ENCODE data around the gene ALDH3B1. TPM values are rescaled to one million over a fixed set of nuclear protein-coding genes. Genes with fewer than 3 reads are reported as not detected.
A peak's percentile ranks its signal among the peaks of the same experiment; 100 is the strongest.
"Not testable (repeated sequence)": the region's sequence is repeated elsewhere in the genome, so short reads cannot be mapped to it uniquely, and the experiment has no call there.

ALDH3B1 gene, protein sequence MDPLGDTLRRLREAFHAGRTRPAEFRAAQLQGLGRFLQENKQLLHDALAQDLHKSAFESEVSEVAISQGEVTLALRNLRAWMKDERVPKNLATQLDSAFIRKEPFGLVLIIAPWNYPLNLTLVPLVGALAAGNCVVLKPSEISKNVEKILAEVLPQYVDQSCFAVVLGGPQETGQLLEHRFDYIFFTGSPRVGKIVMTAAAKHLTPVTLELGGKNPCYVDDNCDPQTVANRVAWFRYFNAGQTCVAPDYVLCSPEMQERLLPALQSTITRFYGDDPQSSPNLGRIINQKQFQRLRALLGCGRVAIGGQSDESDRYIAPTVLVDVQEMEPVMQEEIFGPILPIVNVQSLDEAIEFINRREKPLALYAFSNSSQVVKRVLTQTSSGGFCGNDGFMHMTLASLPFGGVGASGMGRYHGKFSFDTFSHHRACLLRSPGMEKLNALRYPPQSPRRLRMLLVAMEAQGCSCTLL
- 0.05 TPM for polyA plus RNA-seq (2013, experiment 1 of 2)
- 0.25 TPM for polyA plus RNA-seq (2013, experiment 2 of 2)

DNA sequence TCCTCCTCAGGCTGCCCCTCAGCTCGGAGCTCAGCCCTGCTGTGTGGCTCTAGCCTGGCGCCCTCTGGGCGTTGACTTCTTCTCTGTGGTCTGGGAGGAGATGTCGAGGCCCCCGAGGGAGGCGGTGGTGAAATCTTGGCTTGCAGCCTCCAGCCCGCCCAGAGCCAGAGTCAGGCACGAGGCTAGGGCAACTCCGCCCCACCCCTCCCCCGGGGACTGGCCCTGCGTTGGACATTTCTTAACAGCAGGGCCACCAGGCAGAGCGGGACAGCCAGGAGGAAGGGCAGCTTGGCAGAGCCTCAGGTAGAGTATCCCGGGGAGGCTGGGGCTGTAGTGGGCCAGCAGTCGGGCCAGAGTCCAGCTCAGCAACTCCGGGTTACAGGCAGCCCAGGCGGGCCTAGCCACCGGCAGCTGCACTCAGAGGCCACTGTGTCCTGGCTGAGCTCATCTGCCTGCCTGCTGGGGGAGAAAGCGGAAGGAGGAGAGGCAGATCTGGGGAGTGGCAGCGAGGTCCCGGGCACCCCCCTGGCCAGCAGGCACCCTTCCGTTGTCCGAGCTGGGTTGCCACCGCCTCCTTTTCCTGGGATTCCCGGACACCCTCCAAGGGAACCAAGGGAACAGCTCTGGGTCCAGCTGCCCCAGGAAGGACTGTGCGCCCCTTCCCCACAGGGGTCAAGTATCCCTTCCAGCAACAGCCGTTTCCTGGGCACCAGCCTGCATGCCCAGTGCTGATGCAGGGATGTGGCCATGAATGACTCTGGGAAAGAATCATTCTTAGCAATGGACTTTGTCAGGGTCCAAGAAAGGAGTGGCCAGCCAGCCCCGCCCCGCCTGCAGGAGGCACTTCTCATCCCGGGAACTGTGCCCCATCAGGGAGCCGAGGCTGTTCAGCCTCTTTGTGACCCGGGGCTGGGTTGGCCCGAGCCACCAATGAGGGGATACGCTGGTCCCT lies at the start of gene ALDH3B1:
Gene ALDH3B1 (plus strand): TSS at position 238 of the 952 bp plus-strand sequence. CDS start 4,971 bp downstream, outside the sequence.
- Histone ChIP-seq H3K4me1 (ENCODE audit: insufficient read depth, low read length) (peaks cover 12% of the 10 kb centered on the region), H3K4me3 (ENCODE audit: low read length) (no peak within 1 kb of the TSS), H3K9me3 (ENCODE audit: insufficient read depth, low read depth, low read length) (no peaks in the 10 kb centered on the region), H3K36me3 (ENCODE audit: insufficient read depth, low read length) (no peaks in the 10 kb centered on the region), H3K27ac (ENCODE audit: low read depth, low read length) (0 out of 2 replicates have a peak within 1 kb of the TSS, but pooled peaks have one; percentile 46), H3K27me3 (ENCODE audit: insufficient read depth, low read length) (no peaks in the 10 kb centered on the region), H3K9ac (ENCODE audit: low read depth, low read length) (no peak within 1 kb of the TSS; the same call in 1 of the 2 replicates)
- WGBS = 53% methylated on average over 33 of the region's 33 CpGs

DNA sequence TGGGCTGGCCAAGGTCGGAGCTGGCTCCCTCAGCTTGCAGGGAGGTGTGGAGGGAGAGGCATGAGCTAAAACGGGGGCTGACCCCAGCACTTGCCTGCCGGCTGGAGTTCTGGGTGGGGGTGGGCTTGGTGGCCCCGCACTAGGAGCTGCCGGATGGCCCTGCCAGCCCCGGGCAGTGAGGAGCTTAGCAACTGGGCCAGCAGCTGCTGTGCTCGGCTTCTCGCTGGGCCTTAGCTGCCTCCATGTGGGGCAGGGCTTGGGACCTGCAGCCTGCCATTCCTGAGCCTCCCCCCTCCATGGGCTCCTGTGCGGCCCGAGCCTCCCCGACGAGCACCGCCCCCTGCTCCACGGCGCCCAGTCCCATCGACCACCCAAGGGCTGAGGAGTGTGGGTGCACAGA lies 46.9 kb upstream of the ALDH3B1 start:
- not testable (repeated sequence) for H3K9me3 ChIP-seq (ENCODE audit: insufficient read depth, low read depth, low read length); H3K4me1 ChIP-seq (ENCODE audit: insufficient read depth, low read length); H3K36me3 ChIP-seq (ENCODE audit: insufficient read depth, low read length); H3K27me3 ChIP-seq (ENCODE audit: insufficient read depth, low read length); H3K9ac ChIP-seq (ENCODE audit: low read depth, low read length); H3K27ac ChIP-seq (ENCODE audit: low read depth, low read length); H3K4me3 ChIP-seq (ENCODE audit: low read length)
- WGBS = 91% methylated on average over 16 of the region's 16 CpGs

DNA sequence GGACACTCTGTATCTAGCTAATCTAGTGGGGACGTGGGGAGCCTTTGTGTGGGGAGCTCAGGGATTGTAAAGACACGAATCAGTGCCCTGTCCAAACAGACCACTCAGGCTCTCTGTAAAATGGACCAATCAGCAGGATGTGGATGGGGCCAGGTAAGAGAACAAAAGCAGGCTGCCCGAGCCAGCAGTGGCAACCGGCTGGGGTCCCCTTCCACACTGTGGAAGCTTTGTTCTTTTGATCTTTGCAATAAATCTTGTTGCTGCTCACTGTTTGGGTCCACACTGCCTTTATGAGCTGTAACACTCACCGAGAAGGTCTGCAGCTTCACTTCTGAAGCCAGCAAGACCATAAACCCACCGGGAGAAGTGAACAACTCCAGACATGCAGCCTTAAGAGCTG lies 46.2 kb upstream of the ALDH3B1 start:
- H3K4me3 ChIP-seq (ENCODE audit: low read length); H3K9ac ChIP-seq (ENCODE audit: low read depth, low read length); H3K4me1 ChIP-seq (ENCODE audit: insufficient read depth, low read length); H3K27ac ChIP-seq (ENCODE audit: low read depth, low read length); H3K9me3 ChIP-seq (ENCODE audit: insufficient read depth, low read depth, low read length); H3K27me3 ChIP-seq (ENCODE audit: insufficient read depth, low read length); H3K36me3 ChIP-seq (ENCODE audit: insufficient read depth, low read length): not testable (repeated sequence)
- 82% methylated on average over 6 of the region's 6 CpGs for WGBS

DNA sequence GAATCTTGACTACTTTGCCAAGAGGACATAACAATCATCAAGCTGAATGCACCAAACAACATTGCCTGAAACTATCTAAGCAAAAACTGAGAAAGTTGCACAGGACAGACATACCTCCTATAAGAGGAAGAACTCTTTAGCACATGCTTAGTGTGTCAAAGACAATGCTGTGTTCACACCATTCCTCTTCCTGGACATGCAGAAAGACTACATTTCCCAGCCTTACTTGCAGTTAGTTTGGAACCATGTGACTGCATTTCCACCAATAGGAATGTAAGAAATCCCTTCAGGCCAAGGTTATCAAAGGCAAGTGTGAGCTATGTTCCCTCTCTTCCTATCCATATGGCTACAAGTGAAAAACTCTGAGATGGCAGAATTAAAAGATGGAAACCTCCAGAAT lies 45.4 kb upstream of the ALDH3B1 start:
- not testable (repeated sequence) for H3K27ac ChIP-seq (ENCODE audit: low read depth, low read length); H3K27me3 ChIP-seq (ENCODE audit: insufficient read depth, low read length); H3K36me3 ChIP-seq (ENCODE audit: insufficient read depth, low read length); H3K9me3 ChIP-seq (ENCODE audit: insufficient read depth, low read depth, low read length); H3K4me3 ChIP-seq (ENCODE audit: low read length); H3K9ac ChIP-seq (ENCODE audit: low read depth, low read length); H3K4me1 ChIP-seq (ENCODE audit: insufficient read depth, low read length)

DNA sequence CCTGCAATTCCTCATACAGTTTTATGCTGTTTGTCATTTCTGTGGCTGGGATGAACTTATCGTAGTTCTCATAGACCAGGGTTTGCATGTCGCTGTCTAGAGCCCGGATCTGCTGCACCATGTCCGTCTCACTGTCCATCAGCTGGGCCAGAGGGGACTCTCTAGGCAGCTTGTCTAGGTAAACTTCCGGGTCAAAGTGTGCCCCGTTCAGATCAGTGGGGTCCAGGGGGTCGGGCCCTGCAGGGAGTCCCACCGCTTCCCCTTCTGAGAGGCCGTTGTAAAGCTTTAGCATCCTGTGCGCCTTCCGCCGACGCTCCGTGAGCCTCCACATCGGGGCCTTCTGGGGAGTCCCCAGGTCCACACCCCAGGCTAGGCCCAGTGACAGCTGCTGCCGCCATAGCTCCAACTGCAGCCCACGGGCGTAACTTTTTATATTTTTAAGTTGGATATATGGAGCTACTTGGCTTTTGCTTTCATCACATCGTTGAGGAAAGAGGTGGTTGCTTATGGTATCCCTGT lies 44.2 kb upstream of the ALDH3B1 start:
- H3K4me1 ChIP-seq (ENCODE audit: insufficient read depth, low read length); H3K9ac ChIP-seq (ENCODE audit: low read depth, low read length); H3K9me3 ChIP-seq (ENCODE audit: insufficient read depth, low read depth, low read length); H3K27ac ChIP-seq (ENCODE audit: low read depth, low read length); H3K36me3 ChIP-seq (ENCODE audit: insufficient read depth, low read length); H3K27me3 ChIP-seq (ENCODE audit: insufficient read depth, low read length); H3K4me3 ChIP-seq (ENCODE audit: low read length): not testable (repeated sequence)
- WGBS = 95% methylated on average over 17 of the region's 19 CpGs

DNA sequence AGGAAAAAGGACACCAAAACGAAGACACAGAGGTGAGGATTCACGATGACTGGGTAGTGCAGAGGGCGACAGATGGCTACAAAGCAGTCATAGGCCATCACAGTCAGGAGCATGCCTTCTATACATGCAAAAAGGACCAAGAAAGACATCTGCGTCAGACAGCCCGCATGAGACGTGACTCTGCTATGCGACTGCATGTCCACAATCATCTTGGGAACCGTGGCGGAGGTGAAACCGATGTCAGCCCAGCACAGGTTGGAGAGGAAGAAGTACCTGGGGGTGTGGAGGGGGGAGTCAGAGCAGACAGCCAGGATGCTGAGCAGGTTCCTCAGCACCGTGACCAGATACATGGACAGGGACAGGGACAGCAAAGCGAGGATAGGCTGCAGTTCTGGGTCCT lies 35.4 kb upstream of the ALDH3B1 start:
- not testable (repeated sequence) for H3K36me3 ChIP-seq (ENCODE audit: insufficient read depth, low read length); H3K4me1 ChIP-seq (ENCODE audit: insufficient read depth, low read length); H3K27ac ChIP-seq (ENCODE audit: low read depth, low read length); H3K9ac ChIP-seq (ENCODE audit: low read depth, low read length); H3K9me3 ChIP-seq (ENCODE audit: insufficient read depth, low read depth, low read length); H3K27me3 ChIP-seq (ENCODE audit: insufficient read depth, low read length); H3K4me3 ChIP-seq (ENCODE audit: low read length)
- 92% methylated on average over 12 of the region's 12 CpGs for WGBS

DNA sequence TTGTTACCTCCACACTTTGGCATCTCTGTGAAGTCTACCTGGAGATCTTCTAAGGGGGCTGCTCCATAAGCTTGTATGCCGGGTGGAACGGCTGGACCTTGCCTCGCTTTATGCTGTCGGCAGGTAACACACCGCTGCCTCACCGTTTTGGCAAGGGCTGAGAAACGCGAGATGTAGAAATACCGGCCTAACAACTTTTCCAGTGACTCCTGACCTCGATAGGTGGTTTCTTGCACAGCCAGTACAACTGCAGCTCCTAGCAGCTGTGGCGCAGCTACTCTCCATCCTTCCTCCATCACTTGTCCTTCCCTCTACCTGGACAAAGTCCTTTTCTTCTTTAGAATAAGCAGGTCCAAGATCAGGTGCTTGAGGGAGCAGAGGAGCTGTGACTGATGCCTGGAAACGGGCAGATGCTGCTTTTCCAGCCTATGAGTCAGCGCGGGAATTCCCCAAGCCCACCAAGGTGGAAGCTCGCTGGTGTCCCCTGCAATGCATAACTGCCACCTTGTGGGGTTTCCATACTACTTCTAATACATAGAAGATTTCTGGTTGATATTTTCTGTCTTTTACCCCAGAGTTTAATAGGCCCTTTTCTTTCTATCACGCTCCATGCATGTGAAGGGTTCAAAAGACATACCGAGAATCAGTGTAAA lies 31.2 kb upstream of the ALDH3B1 start:
- not testable (repeated sequence) for H3K4me3 ChIP-seq (ENCODE audit: low read length); H3K4me1 ChIP-seq (ENCODE audit: insufficient read depth, low read length); H3K27me3 ChIP-seq (ENCODE audit: insufficient read depth, low read length); H3K27ac ChIP-seq (ENCODE audit: low read depth, low read length); H3K36me3 ChIP-seq (ENCODE audit: insufficient read depth, low read length); H3K9me3 ChIP-seq (ENCODE audit: insufficient read depth, low read depth, low read length); H3K9ac ChIP-seq (ENCODE audit: low read depth, low read length)
- 81% methylated on average over 16 of the region's 17 CpGs for WGBS

DNA sequence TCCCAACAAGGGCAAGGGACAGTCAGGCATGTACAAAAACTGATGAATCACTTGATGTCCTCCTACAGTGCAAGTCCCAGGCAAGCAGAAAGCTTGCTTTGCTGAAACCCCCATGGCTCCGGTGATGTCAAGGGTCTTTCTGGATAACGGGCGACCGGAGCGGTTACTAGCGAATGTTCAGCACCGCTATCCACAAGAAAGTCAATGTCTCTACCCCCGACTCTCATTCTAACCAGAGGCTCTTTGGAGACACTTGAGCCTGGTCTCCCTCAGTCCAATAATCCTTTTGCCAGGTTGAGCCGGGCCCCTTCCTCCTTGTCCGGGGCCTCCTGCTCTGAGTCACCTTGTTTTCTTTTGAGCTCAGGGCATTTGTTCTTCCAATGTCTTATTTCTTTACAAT lies 28.9 kb upstream of the ALDH3B1 start:
- WGBS = 81% methylated on average over 10 of the region's 10 CpGs
- not testable (repeated sequence) for H3K9me3 ChIP-seq (ENCODE audit: insufficient read depth, low read depth, low read length); H3K4me3 ChIP-seq (ENCODE audit: low read length); H3K9ac ChIP-seq (ENCODE audit: low read depth, low read length); H3K27ac ChIP-seq (ENCODE audit: low read depth, low read length); H3K27me3 ChIP-seq (ENCODE audit: insufficient read depth, low read length); H3K36me3 ChIP-seq (ENCODE audit: insufficient read depth, low read length); H3K4me1 ChIP-seq (ENCODE audit: insufficient read depth, low read length)

DNA sequence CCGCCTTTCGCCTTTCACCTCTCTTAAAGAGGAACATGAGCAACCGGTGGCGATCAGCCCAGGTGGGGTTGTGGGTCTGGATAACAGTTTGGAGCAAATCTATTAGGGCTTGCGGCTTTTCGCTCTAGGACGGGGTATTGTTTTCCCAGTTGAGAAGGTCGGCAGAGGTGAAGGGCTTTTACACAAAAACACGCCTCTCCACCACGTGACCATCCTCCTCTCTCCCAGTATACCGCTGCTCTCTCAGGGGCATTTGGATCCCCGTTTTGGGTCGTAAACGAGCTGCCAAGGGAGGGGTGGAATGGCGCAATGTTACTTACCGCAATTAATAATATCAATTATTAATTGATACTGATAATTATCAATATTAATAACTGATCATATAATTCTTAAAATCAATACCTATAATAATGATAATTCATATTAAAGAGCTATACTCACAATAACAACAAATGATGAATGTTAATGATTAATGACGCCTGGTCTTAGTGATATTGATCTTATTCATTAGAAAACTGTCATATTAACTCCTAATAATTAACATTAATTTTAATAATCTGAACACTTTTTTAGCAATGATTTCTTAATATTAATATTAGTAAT lies 27.8 kb upstream of the ALDH3B1 start:
- H3K9ac ChIP-seq (ENCODE audit: low read depth, low read length); H3K4me3 ChIP-seq (ENCODE audit: low read length); H3K9me3 ChIP-seq (ENCODE audit: insufficient read depth, low read depth, low read length); H3K4me1 ChIP-seq (ENCODE audit: insufficient read depth, low read length); H3K27ac ChIP-seq (ENCODE audit: low read depth, low read length); H3K36me3 ChIP-seq (ENCODE audit: insufficient read depth, low read length); H3K27me3 ChIP-seq (ENCODE audit: insufficient read depth, low read length): not testable (repeated sequence)
- 76% methylated on average over 12 of the region's 17 CpGs for WGBS

DNA sequence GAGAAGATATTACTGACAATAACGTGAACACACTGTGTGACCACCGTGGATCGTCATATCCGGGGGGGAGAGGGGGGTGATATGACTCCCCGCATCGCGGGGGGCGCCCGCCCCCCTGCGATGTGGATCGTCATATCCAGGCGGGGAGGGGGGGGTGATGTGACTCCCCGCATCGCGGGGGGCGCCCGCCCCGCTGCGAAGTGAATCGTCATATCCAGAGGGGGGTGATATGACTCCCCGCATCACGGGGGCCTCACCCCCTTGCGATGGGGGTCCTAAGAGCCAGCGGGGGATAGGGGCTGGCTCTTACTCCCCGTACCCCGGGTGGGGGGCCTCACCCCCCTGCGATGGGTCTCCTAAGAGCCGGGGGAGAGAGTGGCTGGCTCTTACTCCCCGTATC lies 26.2 kb upstream of the ALDH3B1 start:
- H3K9ac ChIP-seq (ENCODE audit: low read depth, low read length) = no peak overlapping the region
- no peak overlapping the region for H3K4me3 ChIP-seq (ENCODE audit: low read length)
- H3K9me3 ChIP-seq (ENCODE audit: insufficient read depth, low read depth, low read length) = no peaks in the 10 kb centered on the region
- no peaks in the 10 kb centered on the region for H3K27me3 ChIP-seq (ENCODE audit: insufficient read depth, low read length)
- no peaks in the 10 kb centered on the region for H3K36me3 ChIP-seq (ENCODE audit: insufficient read depth, low read length)
- H3K27ac ChIP-seq (ENCODE audit: low read depth, low read length) = no peak overlapping the region
- WGBS = 88% methylated on average over 29 of the region's 29 CpGs
- H3K4me1 ChIP-seq (ENCODE audit: insufficient read depth, low read length) = 0 out of 2 replicates have a peak, but pooled peaks cover 3% of the 10 kb centered on the region

Measured in HUES64 (cell line).